Sigmoid colon (tissue), 7 donors: ENCODE measurements around the gene RDH12. TPM values are rescaled to one million over a fixed set of nuclear protein-coding genes. Genes with fewer than 3 reads are reported as not detected.

ENCODE experiments used
- DNase-seq: peaks from one replicate; pipeline ENCODE4 v3.0.0-alpha.2; 2019
- H3K27ac ChIP-seq, 4 donors: fragments of 200-600 bp; sonication (generic); one replicate each; pipeline ENCODE4 v1.5.1; 2016 to 2019; ENCODE audit warnings: mild to moderate bottlenecking in 1 of 4
- H3K27me3 ChIP-seq, 3 donors: fragments of 200-600 bp; sonication (generic); one replicate each; pipeline ENCODE4 v1.5.1; 2019; ENCODE audit warnings: mild to moderate bottlenecking in 1 of 3
- H3K36me3 ChIP-seq, 4 donors: fragments of 200-600 bp; sonication (generic); one replicate each; pipeline ENCODE4 v1.5.1; 2016 to 2019
- H3K4me1 ChIP-seq, 4 donors: fragments of 200-600 bp; sonication (generic); one replicate each; pipeline ENCODE4 v1.5.1; 2017 to 2019
- H3K4me3 ChIP-seq, 4 donors: fragments of 200-600 bp; sonication (generic); one replicate each; pipeline ENCODE4 v1.5.1; 2017 to 2019; ENCODE audit warnings: mild to moderate bottlenecking in 2 of 4, moderate library complexity in 1 of 4
- H3K9me3 ChIP-seq, 4 donors: fragments of 200-600 bp in 3 of 4; sonication (generic) in 3 of 4; one replicate each; pipeline versions ENCODE4 v1.5.1 to v1.6.1; 2013 to 2019
- EP300 ChIP-seq, 4 donors: sonication (generic); formaldehyde crosslinking; IDR thresholded peaks; one replicate each; pipeline ENCODE4 v1.6.1; 2017; ENCODE audit warnings: antibody characterized with exemption in 4 of 4
- POLR2A ChIP-seq, 2 donors: fragments of 450-650 bp; IDR thresholded peaks; one replicate each; pipeline ENCODE4 v1.6.1; 2016; ENCODE audit warnings: antibody characterized with exemption in 2 of 2, mild to moderate bottlenecking in 2 of 2, moderate library complexity in 2 of 2
- POLR2AphosphoS5 ChIP-seq, 4 donors: sonication (generic); formaldehyde crosslinking; IDR thresholded peaks; one replicate each; pipeline ENCODE4 v1.6.1; 2017; ENCODE audit warnings: antibody characterized with exemption in 4 of 4
- WGBS, 2 donors: extraction: QIAGEN DNeasy Blood & Tissue Kit; methylation state at CpG; one replicate each; pipeline ENCODE4 v1.1.7; 2013; 5-methylcytosine and 5-hydroxymethylcytosine counted together
- intact Hi-C: fragments of 100-400 bp; cut with DNase I; formaldehyde crosslinking; loops from one replicate; pipeline ENCODE4 v1.15.1; 2023
- polyA plus RNA-seq, 3 donors: library from polyadenylated mRNA; stranded (reverse); fragments of 200-250 nt; gene quantifications; one replicate each; pipeline ENCODE4 v1.2.3, GENCODE V29; 2013
- total RNA-seq, 4 donors: library from RNA; depleted of rRNA; stranded (reverse); fragments of >200 nt; gene quantifications; one replicate each; pipeline ENCODE4 v1.1.0, GENCODE V29; 2016
- TF ChIP-seq, protein P1 (sequence below), 4 experiments: fragments of 450-650 bp in 3 of 4; fragments of 200-600 bp in 1 of 4; IDR thresholded peaks; one replicate each; pipeline ENCODE4 v1.5.1; 2016 to 2019; ENCODE audit warnings: antibody characterized with exemption in 4 of 4, mild to moderate bottlenecking in 3 of 4, moderate library complexity in 2 of 4
- donor health status: healthy with polysubstance abuse.
- donor health status: Bipolar disorder and iron deficiency.
- donor health status: healthy.

The RDH12 gene
- total and polyA plus RNA-seq, 7 donors: 0.12 to 0.60 TPM; not detected in 5

DNA sequence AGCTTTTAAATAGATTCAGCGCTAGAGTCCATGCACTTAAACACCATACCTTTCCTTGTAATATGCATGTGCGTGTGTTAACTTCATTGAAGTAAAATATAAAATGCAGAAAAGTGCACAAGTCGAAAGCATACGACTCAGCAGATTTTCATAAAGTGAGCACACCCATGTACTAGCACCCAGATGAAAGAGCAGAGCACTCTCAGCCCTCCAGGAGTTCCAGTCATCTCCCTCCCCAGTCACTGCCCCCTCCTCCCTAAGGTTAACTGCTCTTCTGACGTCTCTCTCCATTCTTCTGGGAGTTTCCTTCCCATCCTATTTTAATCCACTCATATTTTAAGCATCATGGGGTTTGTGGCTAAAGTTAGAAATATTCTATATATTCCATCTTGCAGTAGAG, 20.2 kb downstream of the RDH12 start:
- TF ChIP-seq, protein P1, sequence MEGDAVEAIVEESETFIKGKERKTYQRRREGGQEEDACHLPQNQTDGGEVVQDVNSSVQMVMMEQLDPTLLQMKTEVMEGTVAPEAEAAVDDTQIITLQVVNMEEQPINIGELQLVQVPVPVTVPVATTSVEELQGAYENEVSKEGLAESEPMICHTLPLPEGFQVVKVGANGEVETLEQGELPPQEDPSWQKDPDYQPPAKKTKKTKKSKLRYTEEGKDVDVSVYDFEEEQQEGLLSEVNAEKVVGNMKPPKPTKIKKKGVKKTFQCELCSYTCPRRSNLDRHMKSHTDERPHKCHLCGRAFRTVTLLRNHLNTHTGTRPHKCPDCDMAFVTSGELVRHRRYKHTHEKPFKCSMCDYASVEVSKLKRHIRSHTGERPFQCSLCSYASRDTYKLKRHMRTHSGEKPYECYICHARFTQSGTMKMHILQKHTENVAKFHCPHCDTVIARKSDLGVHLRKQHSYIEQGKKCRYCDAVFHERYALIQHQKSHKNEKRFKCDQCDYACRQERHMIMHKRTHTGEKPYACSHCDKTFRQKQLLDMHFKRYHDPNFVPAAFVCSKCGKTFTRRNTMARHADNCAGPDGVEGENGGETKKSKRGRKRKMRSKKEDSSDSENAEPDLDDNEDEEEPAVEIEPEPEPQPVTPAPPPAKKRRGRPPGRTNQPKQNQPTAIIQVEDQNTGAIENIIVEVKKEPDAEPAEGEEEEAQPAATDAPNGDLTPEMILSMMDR (IDR thresholded peaks at IDR 0.05): no peak
- TF ChIP-seq EP300 (IDR thresholded peaks at IDR 0.05) (no peak), POLR2A (IDR thresholded peaks at IDR 0.05) (no peak), POLR2AphosphoS5 (IDR thresholded peaks at IDR 0.05) (no peak)
- intact Hi-C loops: no loop called here
- H3K27ac ChIP-seq: peak overlapping the region in 1 of 4 donors; percentile 47
- no peak for DNase-seq
- H3K4me3 ChIP-seq: no peak overlapping the region
- no peaks in the 10 kb centered on the region for H3K27me3 ChIP-seq
- no peaks in the 10 kb centered on the region for H3K36me3 ChIP-seq
- peaks cover 0 to 12% (median 9%) of the 10 kb centered on the region in 4 donors for H3K4me1 ChIP-seq
- 72 to 75% methylated on average over 5 of the region's 5 CpGs for WGBS, 2 donors
- H3K9me3 ChIP-seq: no peaks in the 10 kb centered on the region

DNA sequence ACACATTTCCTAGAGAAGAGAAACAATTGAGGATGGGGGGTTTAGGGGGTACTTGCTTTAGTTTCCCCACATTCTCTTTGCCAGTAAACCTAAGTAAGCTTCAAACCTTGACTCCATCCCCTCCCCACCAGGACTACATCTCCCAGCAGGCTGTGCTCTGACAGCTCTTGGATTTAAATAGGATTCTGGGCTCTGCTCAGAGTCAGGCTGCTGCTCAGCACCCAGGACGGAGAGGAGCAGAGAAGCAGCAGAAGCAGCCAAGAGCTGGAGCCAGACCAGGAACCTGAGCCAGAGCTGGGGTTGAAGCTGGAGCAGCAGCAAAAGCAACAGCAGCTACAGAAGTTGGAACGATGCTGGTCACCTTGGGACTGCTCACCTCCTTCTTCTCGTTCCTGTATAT, 20.6 kb downstream of the RDH12 start:
- DNase-seq: peak; percentile 90
- H3K27ac ChIP-seq: peak overlapping the region in 2 of 4 donors; percentile 35 to 47

DNA sequence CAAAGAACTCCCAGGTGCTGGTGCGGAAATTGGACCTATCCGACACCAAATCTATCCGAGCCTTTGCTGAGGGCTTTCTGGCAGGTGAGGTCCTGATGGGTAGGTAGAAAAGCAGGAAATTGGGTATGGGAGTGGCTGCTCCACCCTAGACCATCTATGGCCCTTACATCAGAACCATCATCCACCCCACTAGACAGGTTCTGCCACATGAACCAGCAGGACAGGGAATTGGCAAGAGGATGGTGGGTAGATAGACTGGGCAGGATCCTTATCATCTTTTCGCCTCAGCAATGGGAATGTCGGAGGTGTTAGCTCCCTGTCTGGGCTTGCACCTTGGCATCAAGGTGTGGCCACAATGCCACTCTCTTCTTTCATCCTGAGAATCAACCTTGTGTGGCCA, 23.5 kb downstream of the RDH12 start:
- DNase-seq: no peak
- H3K4me1 ChIP-seq: peaks cover 0 to 12% (median 9%) of the 10 kb centered on the region in 4 donors
- H3K9me3 ChIP-seq: no peaks in the 10 kb centered on the region
- no peak for TF ChIP-seq POLR2AphosphoS5 (IDR thresholded peaks at IDR 0.05)
- intact Hi-C loops: no loop called here
- no peaks in the 10 kb centered on the region for H3K36me3 ChIP-seq
- no peak overlapping the region for H3K4me3 ChIP-seq
- 80 to 93% methylated on average over 5 of the region's 5 CpGs for WGBS, 2 donors
- no peaks in the 10 kb centered on the region for H3K27me3 ChIP-seq
- H3K27ac ChIP-seq: no peak overlapping the region

More for the DNA sequence above, 20.6 kb downstream of the RDH12 start:
- Histone ChIP-seq H3K4me1 (peaks cover 0 to 12% (median 9%) of the 10 kb centered on the region in 4 donors), H3K27me3 (no peaks in the 10 kb centered on the region), H3K4me3 (no peak overlapping the region), H3K36me3 (no peaks in the 10 kb centered on the region), H3K9me3 (no peaks in the 10 kb centered on the region)
- WGBS, 2 donors: 24 to 57% methylated on average over 3 of the region's 3 CpGs
- intact Hi-C loops: no loop called here
- TF ChIP-seq POLR2AphosphoS5 (IDR thresholded peaks at IDR 0.05): peak in 3 of 4 donors; percentile 10 to 61 (median 51)
- TF ChIP-seq POLR2A (IDR thresholded peaks at IDR 0.05): no peak

DNA sequence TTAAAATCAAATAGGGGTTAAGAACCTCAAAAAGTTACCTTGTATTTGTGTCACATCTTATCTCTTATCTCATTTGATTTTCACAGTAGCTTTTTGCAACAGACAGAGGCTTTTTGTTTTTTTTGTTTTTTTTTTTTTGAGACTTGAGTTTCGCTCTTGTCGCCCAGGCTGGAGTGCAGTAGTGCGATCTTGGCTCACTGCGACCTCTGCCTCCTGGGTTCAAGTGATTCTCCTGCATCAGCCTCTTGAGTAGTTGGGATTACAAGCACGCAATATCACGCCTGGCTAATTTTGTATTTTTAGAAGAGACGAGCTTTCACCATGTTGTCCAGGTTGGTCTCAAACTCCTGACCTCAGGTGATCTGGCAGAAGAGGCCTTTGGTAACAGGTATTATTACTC, 25.7 kb downstream of the RDH12 start:
- intact Hi-C loops: no loop called here
- Histone ChIP-seq H3K4me3 (no peak overlapping the region), H3K27ac (no peak overlapping the region), H3K27me3 (no peaks in the 10 kb centered on the region), H3K9me3 (no peaks in the 10 kb centered on the region), H3K4me1 (peaks cover 0 to 6% (median 3%) of the 10 kb centered on the region in 4 donors), H3K36me3 (no peaks in the 10 kb centered on the region)
- 97 to 98% methylated on average over 7 of the region's 7 CpGs for WGBS, 2 donors
- TF ChIP-seq POLR2AphosphoS5 (IDR thresholded peaks at IDR 0.05): no peak
- no peak for TF ChIP-seq EP300 (IDR thresholded peaks at IDR 0.05)
- TF ChIP-seq, protein P1 (IDR thresholded peaks at IDR 0.05): no peak
- TF ChIP-seq POLR2A (IDR thresholded peaks at IDR 0.05): no peak
- DNase-seq: no peak

DNA sequence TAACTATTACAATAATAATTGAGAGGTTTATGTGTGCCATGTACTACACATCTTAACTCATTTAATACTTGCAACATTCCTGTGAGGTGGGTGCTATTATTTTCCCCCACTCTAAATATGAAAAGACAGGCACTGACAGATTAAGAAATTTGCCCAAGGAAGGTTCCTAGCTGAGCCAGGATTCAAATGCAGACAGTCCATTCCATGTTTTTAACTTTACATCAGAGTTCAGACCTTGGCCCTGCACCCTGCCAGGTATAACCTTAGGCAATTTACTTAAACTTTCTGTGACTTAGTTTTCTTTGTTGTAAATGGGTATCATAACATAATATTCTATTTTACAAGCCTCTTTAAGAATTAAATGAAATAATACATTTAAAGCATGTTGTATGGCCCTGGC, 26.6 kb downstream of the RDH12 start:
- no peaks in the 10 kb centered on the region for H3K4me1 ChIP-seq

More for the DNA sequence above, 26.6 kb downstream of the RDH12 start:
- H3K9me3 ChIP-seq: no peaks in the 10 kb centered on the region
- H3K4me3 ChIP-seq: no peak overlapping the region
- intact Hi-C loops: no loop called here
- no peak for DNase-seq
- no peak overlapping the region for H3K27ac ChIP-seq
- TF ChIP-seq, protein P1 (IDR thresholded peaks at IDR 0.05): no peak
- TF ChIP-seq POLR2AphosphoS5 (IDR thresholded peaks at IDR 0.05): no peak
- H3K27me3 ChIP-seq: no peaks in the 10 kb centered on the region
- H3K36me3 ChIP-seq: no peaks in the 10 kb centered on the region
